AG09319 (cell line): ENCODE data around the gene PEX11B.

Experiments used
- DNase-seq: peaks from one replicate; pipeline ENCODE4 v3.0.0-alpha.2; 2010; ENCODE audit warnings: low read depth; ENCODE audit errors: extremely low read depth
- TF ChIP-seq, protein P1 (sequence below): IDR thresholded peaks from 2 replicates; pipeline ENCODE4 v1.5.1; 2011; ENCODE audit warnings: low read depth, mild to moderate bottlenecking, inconsistent platforms, low read length, moderate library complexity

PEX11B gene

DNA sequence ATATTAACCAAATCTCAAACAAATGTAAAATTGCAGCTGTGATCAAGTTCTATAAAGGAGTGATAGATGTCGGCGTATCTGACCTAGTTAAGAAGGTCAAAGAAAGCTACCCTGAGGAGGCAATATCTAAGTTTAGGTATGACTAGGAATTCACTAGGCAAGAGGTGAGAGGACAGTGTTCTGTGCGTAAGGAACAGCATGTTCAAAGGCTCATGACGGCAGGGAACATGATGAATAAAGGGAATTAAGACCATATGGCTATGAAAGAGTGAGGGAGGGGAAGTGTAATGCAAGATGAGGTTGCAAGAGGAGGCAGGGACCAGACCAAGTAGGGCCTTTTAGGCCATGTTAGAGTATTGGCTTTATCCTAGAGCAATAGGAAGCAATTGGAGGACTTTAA is 30.7 kb upstream of the PEX11B start:
- TF ChIP-seq, protein P1, sequence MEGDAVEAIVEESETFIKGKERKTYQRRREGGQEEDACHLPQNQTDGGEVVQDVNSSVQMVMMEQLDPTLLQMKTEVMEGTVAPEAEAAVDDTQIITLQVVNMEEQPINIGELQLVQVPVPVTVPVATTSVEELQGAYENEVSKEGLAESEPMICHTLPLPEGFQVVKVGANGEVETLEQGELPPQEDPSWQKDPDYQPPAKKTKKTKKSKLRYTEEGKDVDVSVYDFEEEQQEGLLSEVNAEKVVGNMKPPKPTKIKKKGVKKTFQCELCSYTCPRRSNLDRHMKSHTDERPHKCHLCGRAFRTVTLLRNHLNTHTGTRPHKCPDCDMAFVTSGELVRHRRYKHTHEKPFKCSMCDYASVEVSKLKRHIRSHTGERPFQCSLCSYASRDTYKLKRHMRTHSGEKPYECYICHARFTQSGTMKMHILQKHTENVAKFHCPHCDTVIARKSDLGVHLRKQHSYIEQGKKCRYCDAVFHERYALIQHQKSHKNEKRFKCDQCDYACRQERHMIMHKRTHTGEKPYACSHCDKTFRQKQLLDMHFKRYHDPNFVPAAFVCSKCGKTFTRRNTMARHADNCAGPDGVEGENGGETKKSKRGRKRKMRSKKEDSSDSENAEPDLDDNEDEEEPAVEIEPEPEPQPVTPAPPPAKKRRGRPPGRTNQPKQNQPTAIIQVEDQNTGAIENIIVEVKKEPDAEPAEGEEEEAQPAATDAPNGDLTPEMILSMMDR, result no peak
- no peak for DNase-seq

DNA sequence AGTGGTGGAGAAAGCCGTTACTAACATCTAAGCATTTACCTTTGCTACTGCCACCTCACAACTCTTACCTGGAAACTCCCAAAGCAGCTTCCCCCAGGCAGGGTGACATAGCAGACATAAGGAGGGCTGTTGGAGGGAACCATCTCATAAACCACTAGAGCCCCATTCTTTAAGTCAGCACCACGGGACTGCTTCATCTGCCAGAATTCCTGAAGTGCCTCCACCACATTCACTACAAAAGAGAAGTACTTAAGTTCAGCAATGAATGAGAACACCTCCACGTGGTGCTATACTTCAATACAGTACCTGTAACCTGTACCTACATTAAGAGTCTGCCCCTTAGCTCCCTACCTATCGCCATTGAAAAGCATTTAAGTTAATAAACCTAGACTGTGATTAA is 29.0 kb upstream of the PEX11B start:
- TF ChIP-seq, protein P1, result no peak
- no peak for DNase-seq

DNA sequence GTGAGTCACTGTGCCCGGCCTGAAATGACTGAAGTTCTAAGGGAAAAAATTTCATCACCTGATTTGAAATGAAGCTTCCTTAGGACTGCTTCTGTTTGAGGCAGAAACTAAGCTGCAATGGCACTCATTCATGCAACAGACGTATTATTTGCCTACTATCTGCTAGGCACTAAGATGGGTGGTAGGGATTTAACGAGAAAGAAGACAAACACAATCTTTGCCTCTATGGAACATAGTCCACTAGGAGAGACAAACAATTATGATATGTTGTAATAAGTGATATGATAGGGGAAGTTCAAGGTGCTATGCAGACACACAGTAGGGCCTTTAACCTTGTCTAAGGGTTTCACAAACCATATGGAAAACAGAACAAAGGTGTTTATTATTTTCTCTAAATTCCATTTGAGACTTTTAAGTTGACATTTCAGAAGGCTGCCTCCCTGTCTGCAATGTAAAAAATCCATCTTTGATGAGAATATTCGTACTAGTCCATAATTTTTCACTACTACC is 28.0 kb upstream of the PEX11B start:
- DNase-seq, result no peak
- TF ChIP-seq, protein P1, result no peak

DNA sequence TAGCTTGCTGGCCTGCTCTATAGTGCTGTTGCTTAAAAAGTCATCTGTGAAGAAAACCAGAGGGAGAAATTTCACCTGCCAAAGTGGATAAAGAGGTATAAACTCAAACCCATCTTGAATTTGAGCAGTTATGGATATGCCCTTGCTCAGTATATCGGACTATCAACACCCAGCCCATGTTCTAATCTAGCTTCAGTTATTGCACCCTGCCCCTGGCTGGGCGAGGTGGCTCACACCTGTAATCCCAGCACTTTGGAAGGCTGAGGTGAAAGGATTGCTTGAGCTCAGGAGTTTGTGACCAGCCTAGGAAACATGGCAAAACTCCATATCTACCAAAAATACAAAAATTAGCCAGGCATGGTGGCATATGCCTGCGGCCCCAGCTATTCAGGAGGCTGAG is 26.0 kb upstream of the PEX11B start:
- TF ChIP-seq, protein P1, result no peak
- DNase-seq, result no peak

DNA sequence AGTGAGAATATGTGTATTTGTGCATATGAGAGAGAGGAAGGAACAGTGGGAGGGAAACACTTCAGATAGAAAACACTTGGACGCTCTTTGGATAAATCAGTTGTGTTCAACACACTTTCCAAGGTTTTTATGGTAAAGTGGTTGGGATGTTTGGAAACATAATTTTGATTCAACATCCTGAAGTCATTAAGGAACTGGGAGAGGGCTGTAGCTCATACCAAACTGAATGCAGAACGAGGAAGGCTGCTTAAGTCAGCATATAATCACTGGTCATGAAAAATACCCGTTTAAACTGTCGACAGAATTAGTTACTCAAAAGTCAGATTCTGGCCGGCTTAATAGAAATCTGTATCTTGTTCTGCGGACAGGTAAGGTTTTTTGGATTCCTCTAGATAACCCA is 24.4 kb upstream of the PEX11B start:
- no peak for DNase-seq
- TF ChIP-seq, protein P1, result no peak

DNA sequence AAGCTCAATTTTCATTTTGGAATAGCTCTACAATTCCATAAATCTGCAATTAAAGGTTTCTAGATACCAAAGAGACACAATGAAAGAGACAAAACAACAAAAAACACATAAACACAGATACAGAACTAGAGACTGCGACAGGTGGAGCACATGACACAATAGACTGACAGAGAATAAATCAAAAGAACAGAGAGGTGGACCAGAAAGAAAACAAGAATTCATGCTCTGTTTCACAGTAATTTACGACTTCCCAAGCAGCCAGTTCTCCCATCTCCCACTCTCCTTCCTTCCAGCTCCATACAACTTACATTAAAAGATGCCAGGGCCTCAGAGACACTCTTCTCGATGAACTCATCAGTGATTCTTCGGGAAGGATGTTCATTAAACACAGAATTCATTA is 23.9 kb upstream of the PEX11B start:
- no peak for DNase-seq
- TF ChIP-seq, protein P1, result no peak

DNA sequence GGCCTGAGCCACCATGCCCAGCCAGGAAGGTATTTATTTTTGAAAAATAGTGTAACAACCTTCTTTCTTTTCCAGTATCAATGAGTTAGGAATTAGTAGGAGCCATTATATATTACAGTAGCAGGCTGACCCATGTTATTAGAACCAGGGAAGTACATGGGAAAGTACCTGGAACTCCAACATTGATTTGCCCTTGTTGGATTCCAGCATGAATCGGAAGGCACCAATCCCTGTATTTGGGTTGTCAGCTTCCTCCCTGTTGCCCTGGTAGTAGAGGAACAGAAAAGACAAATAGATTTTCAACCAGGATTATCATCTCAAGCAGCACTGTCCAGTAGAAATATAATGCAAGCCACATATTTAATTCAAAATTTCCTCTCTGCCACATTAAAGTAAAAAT is 18.9 kb upstream of the PEX11B start:
- TF ChIP-seq, protein P1, result no peak
- DNase-seq, result no peak
